ENCODE data around the gene ANLN. TPM values are rescaled to one million over a fixed set of nuclear protein-coding genes. Genes with fewer than 3 reads are reported as not detected.

ANLN gene
- total RNA-seq, 1 experiment from 2014 or later = 130 TPM

DNA sequence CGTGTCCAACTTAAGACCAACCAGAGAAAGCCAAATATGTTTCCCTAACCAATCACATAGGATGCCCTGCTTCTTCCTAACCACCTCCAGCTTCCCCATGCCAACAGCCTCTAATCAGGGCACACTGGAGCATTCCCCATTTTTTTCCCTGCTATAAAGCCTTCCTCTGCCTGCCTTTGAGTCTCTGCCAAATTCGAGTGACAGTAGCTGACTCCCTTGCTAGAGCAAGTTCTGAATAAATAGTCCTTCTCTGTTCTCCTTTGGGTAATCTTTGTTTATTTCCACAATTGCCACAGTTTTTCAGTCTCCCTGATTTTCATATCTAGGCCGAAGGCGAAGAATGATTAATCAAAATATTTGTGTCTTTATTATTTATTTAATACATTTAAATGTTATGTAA, 96.7 kb downstream of the ANLN start:
- no peak for TF ChIP-seq ELF1 (IDR thresholded peaks at IDR 0.05; ENCODE audit: borderline replicate concordance, low read depth)
- TF ChIP-seq, protein P1, sequence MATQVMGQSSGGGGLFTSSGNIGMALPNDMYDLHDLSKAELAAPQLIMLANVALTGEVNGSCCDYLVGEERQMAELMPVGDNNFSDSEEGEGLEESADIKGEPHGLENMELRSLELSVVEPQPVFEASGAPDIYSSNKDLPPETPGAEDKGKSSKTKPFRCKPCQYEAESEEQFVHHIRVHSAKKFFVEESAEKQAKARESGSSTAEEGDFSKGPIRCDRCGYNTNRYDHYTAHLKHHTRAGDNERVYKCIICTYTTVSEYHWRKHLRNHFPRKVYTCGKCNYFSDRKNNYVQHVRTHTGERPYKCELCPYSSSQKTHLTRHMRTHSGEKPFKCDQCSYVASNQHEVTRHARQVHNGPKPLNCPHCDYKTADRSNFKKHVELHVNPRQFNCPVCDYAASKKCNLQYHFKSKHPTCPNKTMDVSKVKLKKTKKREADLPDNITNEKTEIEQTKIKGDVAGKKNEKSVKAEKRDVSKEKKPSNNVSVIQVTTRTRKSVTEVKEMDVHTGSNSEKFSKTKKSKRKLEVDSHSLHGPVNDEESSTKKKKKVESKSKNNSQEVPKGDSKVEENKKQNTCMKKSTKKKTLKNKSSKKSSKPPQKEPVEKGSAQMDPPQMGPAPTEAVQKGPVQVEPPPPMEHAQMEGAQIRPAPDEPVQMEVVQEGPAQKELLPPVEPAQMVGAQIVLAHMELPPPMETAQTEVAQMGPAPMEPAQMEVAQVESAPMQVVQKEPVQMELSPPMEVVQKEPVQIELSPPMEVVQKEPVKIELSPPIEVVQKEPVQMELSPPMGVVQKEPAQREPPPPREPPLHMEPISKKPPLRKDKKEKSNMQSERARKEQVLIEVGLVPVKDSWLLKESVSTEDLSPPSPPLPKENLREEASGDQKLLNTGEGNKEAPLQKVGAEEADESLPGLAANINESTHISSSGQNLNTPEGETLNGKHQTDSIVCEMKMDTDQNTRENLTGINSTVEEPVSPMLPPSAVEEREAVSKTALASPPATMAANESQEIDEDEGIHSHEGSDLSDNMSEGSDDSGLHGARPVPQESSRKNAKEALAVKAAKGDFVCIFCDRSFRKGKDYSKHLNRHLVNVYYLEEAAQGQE (IDR thresholded peaks at IDR 0.05; ENCODE audit: low read depth) = no peak
- TF ChIP-seq EGR1 (IDR thresholded peaks at IDR 0.05; ENCODE audit: low read depth) = no peak
- no peak for TF ChIP-seq FOSL1 (IDR thresholded peaks at IDR 0.05; ENCODE audit: low read depth)
- no peak for TF ChIP-seq EZH2phosphoT487 (IDR thresholded peaks at IDR 0.05; ENCODE audit: borderline replicate concordance)
- TF ChIP-seq YY1 (IDR thresholded peaks at IDR 0.05; ENCODE audit: extremely low read depth, insufficient replicate concordance, low read depth, low read length) = no peak
- TF ChIP-seq POLR2A (IDR thresholded peaks at IDR 0.05; ENCODE audit: borderline replicate concordance, extremely low read depth, insufficient read depth, insufficient read length) = no peak
- no peak for TF ChIP-seq CEBPB (IDR thresholded peaks at IDR 0.05; ENCODE audit: low read depth)
- TF ChIP-seq, protein P2, sequence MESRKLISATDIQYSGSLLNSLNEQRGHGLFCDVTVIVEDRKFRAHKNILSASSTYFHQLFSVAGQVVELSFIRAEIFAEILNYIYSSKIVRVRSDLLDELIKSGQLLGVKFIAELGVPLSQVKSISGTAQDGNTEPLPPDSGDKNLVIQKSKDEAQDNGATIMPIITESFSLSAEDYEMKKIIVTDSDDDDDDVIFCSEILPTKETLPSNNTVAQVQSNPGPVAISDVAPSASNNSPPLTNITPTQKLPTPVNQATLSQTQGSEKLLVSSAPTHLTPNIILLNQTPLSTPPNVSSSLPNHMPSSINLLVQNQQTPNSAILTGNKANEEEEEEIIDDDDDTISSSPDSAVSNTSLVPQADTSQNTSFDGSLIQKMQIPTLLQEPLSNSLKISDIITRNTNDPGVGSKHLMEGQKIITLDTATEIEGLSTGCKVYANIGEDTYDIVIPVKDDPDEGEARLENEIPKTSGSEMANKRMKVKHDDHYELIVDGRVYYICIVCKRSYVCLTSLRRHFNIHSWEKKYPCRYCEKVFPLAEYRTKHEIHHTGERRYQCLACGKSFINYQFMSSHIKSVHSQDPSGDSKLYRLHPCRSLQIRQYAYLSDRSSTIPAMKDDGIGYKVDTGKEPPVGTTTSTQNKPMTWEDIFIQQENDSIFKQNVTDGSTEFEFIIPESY (IDR thresholded peaks at IDR 0.05; ENCODE audit: extremely low read depth, insufficient replicate concordance, low read length) = no peak
- no peak for TF ChIP-seq SIN3A (IDR thresholded peaks at IDR 0.05; ENCODE audit: low read depth)
- TF ChIP-seq, protein P3, sequence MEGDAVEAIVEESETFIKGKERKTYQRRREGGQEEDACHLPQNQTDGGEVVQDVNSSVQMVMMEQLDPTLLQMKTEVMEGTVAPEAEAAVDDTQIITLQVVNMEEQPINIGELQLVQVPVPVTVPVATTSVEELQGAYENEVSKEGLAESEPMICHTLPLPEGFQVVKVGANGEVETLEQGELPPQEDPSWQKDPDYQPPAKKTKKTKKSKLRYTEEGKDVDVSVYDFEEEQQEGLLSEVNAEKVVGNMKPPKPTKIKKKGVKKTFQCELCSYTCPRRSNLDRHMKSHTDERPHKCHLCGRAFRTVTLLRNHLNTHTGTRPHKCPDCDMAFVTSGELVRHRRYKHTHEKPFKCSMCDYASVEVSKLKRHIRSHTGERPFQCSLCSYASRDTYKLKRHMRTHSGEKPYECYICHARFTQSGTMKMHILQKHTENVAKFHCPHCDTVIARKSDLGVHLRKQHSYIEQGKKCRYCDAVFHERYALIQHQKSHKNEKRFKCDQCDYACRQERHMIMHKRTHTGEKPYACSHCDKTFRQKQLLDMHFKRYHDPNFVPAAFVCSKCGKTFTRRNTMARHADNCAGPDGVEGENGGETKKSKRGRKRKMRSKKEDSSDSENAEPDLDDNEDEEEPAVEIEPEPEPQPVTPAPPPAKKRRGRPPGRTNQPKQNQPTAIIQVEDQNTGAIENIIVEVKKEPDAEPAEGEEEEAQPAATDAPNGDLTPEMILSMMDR (IDR thresholded peaks at IDR 0.05 in 2 of 3, conservative IDR thresholded peaks at IDR 0.05 in 1 of 3; ENCODE audit: borderline replicate concordance in 1 of 3, insufficient read depth in 1 of 3, low read depth in 2 of 3, low read length in 2 of 3) = no peak
- no peak for TF ChIP-seq RAD21 (IDR thresholded peaks at IDR 0.05; ENCODE audit: low read depth)
- TF ChIP-seq, protein P4, sequence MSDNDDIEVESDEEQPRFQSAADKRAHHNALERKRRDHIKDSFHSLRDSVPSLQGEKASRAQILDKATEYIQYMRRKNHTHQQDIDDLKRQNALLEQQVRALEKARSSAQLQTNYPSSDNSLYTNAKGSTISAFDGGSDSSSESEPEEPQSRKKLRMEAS (IDR thresholded peaks at IDR 0.05) = no peak
- no peak for TF ChIP-seq EZH2 (IDR thresholded peaks at IDR 0.05)
- TF ChIP-seq SP1 (IDR thresholded peaks at IDR 0.05; ENCODE audit: low read depth) = no peak
- TF ChIP-seq TCF7L2 (IDR thresholded peaks at IDR 0.05; ENCODE audit: borderline replicate concordance, extremely low read depth, insufficient read depth, insufficient read length) = no peak
- no peaks in the 10 kb centered on the region for H3K9me2 ChIP-seq (ENCODE audit: insufficient read depth)
- H4K20me1 ChIP-seq (ENCODE audit: insufficient read depth) = no peaks in the 10 kb centered on the region
- H3K4me1 ChIP-seq (ENCODE audit: control insufficient read depth in 1 of 2, insufficient read depth in 2 of 2, low read length in 2 of 2) = no peaks in the 10 kb centered on the region
- CTCF ChIA-PET = interaction anchor here (1.5 to 2.0 kb wide), 2 partner anchors 15 to 715 kb away, joined by 3 to 12 read pairs; no protein-coding TSS in a partner anchor
- H3K9ac ChIP-seq (ENCODE audit: low read length) = no peak overlapping the region
- no peak for ATAC-seq
- H3K36me3 ChIP-seq (ENCODE audit: control insufficient read depth in 1 of 2, insufficient read depth in 2 of 2, low read length in 2 of 2) = no peaks in the 10 kb centered on the region
- H2AFZ ChIP-seq (ENCODE audit: low read depth, low read length, poor library complexity, severe bottlenecking) = no peak overlapping the region
- no peaks in the 10 kb centered on the region for H3K79me2 ChIP-seq (ENCODE audit: insufficient read depth, low read length)
- no peaks in the 10 kb centered on the region for H3K9me3 ChIP-seq (ENCODE audit: control insufficient read depth in 1 of 2, insufficient read depth in 1 of 2, low read depth in 1 of 2, low read length in 2 of 2)
- POLR2A ChIA-PET = no interaction called here
- H3K27ac ChIP-seq (ENCODE audit: low read depth, low read length) = no peak overlapping the region
- H3K4me2 ChIP-seq (ENCODE audit: low read length) = no peak overlapping the region
- no peak overlapping the region for H3K4me3 ChIP-seq (replicated peaks in 1 of 2; ENCODE audit: low read depth in 1 of 2, low read length in 2 of 2)
- intact Hi-C loops (cut with micrococcal nuclease) = loop anchor here (5.0 kb wide), 2 partner anchors 481 to 501 kb away; no protein-coding TSS in a partner anchor
- H3K27me3 ChIP-seq (ENCODE audit: insufficient read depth, low read length) = no peaks in the 10 kb centered on the region
- DNase-seq (ENCODE audit: low read depth, low spot score) = no peak
- BruUV-seq (replicated peaks) = no TSS peak
- RAD21 ChIA-PET (ENCODE audit: low non-redundant PET in 1 of 2, low total read pairs in 2 of 2, uncharacterized antibody in 2 of 2, unreplicated experiment in 2 of 2) = no interaction called here
